Amygdala (tissue), 56 donors: ENCODE results near the gene EEF1G.
"Not testable (repeated sequence)": the region's sequence is repeated elsewhere in the genome, so short reads cannot be mapped to it uniquely, and the experiment has no call there.

Experiments
- DNase-seq, 56 donors: peaks; one replicate each; lab custom pipeline; 2025; lab: John Stamatoyannopoulos, UW

The EEF1G gene

DNA sequence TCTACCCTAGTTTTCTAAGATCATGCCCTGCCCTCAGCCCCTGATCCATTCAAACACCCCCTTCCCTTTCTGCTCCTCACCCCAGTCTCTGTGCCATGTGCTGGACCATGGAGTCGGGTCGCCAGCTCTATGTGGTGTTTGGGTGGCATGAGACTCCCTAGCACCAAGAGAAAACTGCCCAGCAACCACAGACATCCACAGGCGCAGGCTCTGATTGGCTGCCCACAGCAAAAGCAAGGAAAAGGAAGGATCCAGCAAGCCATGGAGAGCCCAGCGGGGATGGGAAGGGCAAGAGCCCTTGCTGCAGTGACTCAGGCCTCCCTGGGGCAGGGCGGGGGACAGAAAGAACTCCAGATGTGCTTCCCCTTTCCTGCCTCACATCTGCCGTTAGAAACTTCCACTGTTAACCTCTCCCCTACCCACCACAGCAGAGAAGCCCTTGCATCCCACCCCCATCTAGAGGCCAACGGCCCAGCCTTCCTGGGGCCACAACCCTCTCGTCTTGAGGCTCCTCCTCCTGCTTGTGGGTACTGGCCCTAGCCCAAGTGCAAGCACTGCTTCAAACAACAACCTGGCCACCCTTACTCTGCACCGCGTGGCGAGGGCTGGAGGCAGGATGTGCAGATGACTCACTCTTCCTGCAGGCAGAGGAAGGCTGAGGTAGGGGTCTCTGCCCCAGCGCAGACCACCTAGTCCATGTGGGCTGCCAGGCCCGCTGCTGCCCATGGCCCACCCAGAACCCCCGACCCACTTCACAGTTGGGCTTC is 17.4 kb downstream of the EEF1G start:
- DNase-seq: peak in 42 of 56 donors; percentile 13 to 82 (median 60)

DNA sequence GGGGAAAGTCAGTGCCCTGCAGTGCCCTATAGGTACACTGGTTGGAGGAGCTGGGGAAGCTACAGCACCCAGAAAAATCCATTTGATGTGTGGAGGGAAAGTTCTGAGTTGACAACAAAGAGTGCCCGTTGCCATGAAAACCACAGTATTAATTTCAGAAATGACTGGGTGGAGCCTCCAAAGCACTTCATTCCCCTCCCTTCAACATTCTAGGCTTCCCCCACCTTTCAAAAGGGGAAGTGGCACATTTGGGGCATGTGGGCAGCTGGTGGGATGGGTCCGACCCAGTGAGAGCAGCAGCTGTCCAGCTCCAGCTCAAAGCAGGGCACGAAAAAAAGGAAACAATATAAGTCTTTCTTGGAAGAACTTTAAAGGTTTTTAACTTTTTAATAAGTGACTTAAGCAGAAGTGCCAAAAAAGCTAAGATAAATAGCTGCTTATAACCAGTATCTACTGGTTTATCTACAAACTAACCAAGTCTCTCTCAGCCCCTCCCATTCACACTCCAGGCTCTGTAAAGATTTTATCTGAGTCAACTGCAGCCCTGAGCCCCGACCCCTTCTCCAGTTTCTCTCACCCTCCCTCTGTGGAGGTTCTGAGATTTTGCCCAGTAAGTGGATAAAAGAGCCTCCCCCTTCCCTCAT is 18.1 kb downstream of the EEF1G start:
- peak in 2 of 56 donors; percentile 10 to 28 for DNase-seq

DNA sequence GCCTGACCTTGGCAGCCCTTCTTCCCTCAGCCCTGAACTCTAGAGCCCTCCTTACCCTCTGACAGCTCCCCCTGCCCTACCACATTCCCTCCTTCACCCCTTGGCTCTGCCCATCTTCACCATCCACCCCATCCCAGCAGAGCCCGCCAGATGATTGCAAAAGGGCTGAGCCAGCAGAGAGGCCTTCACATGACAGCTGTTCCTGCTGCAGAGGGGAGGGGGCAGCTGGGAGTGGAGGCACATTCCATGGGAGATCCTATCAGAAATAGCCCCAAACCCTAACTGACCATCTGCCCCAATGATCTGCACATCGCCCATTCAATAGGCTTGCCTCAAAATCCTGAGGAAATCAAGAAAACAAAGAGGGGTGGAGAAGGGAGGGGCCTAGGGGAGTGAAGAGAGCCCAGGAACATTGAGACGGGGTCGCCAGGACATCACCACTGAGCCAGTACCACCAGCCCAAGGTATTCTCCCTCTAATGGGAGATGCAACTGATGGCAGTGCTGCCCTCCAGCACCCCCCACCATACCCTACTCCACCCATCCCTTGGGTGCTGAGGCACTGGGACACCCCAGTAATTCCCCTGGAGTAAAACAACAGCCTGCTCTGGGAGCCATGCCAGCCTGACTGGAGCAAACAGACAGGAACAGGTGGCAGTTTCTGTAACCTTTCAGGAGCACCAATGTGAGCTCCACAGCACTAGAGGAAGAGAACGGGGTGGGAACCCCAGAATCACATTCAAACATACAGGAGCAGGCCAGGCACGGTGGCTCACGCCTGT is 19.1 kb downstream of the EEF1G start:
- no peak for DNase-seq

DNA sequence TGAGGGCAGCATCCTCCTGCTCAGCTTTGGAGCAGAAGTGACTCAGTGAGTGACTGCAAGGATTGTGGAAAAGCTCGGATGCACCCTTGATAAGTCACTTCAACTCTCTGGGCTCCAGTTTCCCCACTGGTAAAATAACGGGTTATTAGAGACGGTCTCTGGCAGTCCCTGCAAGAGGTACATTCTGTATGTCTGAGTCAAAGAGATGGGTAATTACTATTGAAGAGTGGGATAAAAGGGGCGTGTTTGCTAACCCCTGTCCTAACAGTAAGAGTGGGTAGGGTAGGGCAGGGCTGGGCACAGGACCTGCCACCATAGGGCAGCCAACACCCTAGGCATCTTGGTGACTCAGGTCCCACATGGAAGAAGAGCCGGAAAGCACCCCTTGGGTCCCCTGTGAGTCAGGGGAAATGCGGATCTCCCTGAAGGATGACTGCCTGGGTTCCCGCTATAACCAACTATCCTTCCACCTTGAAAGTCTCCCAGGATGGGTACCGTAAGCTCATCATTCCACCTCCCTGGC is 19.8 kb downstream of the EEF1G start:
- DNase-seq: no peak

DNA sequence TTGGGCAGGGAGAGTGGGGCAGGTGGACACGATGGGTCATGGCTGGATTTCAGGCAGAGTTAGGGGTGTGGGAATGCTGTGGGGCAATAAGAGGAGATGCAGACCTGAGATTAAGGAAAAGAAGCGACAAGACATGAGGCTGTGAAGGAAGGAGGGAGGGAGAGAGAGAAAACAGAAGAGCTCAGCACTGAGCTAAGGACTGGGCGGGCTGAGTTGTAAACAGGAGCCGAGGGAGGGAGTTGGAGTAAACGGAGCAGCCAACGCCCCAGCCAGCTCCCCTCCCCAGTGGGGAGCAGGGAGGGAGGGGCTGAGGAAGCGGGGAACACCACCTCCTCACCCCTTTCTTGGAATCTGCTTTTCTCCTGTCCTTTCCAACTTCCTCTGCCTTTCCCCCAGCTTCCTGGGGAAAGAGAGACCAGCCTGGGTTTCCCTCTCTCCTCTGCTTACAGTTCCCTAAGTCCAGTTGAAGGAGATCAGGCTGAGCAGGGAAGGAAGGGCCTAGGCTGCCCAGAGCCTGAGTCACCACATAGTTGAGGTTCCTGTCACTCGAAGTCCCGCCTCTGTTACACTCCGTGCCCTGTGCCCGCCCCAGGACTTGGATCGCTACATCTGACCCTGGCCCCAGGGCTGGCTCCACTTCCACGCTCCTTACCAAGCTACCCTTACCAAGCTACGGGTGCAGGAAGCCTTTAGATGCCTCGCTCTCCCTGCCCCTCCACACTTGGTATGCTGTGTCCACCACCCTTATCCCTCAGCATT is 20.4 kb downstream of the EEF1G start:
- peak in 17 of 56 donors; percentile 21 to 63 (median 39) for DNase-seq

DNA sequence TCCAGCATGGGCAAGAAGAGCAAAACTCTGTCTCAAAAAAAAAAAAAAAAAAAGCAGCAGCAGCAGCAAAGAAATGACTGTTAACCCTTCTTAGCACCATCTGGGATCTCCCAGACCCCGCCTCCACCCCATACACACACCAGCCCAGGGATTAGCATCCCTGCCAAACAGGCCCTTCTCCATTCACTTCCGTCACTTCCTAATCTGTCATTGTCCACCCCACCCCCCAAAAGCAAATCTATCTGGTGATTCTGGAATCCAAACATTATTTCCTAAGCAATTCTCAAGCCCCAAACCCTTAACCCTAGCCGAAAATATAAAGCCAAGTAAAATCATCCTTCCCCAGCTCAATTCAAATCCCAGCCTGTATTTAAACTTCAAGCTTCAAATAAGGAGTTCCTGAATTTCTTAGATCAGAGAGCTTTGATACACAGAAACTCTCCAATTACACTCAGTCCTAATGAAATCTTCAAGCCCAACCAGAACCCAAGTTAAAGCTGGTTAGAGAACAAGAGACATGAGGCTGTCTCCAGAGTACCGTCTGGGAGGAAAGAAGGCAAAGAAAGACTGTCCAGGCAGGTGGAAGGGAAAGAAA is 21.1 kb downstream of the EEF1G start:
- no peak for DNase-seq

DNA sequence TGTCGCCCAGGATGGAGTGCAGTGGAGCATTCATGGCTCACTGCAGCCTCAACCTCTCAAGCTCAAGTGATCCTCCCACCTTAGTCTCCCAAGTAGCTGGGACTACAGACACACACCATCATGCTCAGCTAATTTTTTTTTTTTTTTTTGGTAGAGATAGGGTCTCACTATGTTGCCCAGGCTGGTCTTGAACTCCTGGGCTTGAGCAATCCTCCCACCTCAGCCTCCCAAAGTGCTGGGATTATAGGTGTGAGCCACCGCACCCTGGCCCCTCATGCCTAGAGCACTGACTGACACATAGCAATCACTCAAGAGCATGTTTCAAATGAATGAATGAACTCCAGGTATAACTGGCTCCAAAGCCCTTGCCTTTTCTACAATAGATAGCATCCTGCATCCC is 23.2 kb downstream of the EEF1G start:
- DNase-seq: not testable (repeated sequence)

DNA sequence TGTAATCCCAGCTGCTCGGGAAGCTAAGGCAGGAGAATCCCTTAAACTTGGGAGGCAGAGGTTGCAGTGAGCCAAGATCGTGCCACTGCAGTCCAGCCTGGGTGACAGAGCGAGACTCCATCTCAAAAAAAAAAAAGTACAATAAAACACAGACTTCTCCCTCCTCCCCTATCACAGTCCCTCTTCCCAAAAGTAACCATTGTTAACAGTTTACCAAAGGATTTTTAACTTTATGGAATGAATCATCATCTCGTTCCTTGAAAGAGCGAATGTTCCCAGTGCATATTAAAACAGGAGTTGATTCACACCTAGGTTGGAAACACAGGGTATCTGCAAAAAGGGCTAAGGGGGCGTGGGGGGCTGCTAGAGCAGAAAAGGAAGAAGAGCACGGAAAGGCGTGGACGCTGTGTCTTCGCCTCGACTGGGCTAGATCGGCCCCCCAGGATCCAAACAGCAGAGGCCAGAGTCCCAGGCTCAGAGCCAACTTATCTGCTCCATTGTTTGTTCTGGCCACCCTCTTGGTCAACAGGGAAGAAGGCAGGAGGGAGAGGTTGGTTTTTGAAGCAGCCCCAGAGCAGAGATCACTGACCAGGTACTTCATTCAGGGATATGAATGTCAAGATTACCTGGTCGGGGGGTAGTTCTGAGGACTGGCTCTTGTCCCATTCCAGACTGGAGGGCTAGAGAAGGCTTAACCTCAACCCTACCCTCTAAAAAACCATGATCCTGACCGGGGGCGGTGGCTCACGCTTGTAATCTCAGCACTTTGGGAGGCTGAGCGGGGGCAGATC is 25.0 kb downstream of the EEF1G start:
- no peak for DNase-seq

DNA sequence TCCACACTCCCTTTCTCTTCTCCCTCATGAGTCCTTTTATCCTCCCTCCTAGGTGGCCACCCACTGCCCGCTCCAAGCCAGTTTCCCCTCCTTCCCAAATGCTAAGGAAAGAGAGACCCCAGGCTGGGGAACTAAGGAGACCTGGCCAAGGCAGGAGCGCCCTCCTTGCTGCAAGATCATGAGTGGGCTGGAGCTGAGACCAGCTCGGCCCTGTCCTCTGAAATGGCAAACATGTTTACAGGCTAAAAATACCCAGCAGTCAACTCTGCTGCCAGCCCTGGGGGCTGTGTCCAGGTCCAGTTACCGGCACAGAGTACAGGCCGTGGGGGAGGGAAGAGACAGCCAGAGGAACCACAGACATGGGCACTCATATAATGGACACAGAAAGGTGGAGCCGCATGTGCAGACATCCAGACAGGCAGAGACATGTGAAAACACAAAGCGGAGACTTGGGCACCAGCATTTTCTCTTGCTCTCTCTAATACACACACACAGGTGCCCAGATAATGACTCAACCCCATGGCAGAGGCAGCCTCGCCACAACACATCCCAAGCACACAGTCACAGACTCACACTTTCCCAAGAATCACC is 25.9 kb downstream of the EEF1G start:
- no peak for DNase-seq

DNA sequence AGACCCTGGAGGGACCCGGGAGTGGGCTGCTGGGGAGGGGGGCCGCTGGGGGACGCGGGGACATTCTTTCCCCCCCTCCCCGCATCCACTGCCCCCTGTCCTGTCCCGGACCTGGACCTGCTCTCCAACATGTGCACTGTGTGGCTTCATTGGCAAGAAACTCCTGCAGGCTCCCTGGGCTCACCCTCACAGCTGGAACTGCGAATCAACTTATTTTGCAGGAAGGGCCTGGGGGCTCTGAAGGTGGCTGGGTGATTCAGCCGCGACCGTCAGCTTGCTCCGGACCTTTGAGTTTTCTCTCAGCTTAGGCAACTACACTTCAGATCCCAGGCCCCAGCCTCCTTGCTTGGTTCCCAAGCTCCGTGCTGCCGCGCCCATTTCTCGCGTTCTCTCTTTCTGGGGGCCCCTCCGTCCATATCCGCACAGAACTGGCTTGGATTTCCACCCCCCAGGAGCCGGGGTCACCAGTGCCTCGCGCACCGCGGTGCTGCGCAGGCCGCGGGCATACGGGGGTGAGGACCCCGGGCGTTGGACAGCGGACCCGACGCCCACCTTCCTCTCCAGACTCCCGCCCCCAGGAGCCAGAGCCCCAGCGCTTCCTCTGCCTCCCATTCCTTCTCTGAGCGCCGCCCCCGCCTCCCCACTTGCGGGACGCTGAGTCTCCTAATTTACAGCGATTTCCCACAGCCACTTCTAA is 26.6 kb downstream of the EEF1G start:
- peak in 1 of 56 donors; percentile 46 for DNase-seq

DNA sequence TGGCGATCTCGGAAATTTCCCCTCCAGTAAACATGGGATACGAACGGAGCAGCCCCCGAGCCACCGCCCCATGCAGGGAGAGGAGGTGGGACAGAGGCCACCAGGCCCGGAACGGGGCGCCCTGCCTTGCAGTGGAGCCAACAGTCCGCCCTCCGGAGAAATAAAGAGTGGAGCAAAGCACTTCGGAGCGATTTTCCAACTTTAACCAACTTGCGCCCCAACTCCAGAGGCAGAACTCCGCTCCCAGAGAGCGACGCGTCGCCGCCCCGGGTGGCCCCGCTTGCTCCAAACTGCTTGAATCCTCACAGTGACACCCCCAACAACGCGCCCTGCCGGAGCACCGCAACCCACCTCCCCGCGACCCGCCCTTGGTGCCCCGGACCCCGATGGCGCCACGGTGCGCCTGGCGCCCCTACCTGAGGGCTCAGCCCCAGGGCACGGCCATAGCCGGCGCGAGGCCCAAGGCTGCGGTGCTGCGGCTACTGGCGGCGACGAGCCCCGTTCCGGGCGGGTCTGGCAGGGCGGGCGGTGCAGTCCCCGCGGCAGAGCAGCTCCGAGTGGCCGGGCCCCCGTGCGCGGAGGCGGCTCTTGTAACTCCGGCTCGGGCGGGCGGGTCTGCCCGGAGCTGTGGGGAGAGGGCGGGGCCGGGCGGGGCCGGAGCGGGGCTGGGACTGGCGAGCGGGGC is 27.3 kb downstream of the EEF1G start, which contains the start of gene AHNAK:
TSS of gene AHNAK (minus strand) at position 563 of the 685 bp plus-strand sequence. CDS start 10,708 bp downstream, outside the sequence.
- peak in 12 of 56 donors; percentile 10 to 56 (median 42) for DNase-seq

DNA sequence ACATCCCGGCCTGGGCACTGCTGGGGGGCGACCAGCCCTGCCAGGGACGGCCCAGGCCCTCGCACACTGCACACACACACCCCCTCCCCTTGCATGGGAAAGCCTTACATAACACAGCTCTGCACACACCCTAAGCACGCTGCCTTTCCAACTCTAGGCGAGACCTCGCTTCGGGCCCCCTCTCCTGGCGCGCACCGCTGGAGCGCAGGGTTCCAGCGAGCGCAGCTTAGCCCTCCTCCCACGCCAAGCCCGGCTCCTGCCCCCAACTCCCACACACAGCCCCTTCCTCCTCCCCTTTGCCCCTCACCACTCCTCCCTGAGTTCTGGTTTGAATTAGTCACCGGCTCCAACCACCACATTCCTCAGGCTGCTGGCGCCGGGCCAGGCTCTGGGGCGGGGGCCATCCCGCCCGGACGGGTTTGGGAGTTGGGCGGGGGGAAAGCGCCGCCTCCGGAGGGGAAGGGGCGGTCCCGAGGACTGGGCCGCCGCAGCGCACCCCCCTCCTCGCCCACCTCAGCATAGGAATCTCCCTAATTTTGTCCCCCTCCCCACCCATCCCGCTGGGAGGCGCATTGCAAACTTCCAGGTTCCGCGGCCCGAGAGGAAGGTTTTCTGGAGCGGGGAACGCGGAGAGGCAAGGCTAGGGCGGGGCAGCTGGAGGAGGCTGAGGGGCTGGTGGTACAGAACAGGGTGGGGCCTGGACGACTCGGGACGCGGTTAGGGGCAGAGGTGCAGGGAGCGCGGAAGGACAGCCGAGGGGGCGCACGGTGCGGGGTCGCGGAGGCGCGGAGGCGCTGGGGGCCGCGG is 28.1 kb downstream of the EEF1G start:
- DNase-seq: peak in 24 of 56 donors; percentile 11 to 73 (median 46)

DNA sequence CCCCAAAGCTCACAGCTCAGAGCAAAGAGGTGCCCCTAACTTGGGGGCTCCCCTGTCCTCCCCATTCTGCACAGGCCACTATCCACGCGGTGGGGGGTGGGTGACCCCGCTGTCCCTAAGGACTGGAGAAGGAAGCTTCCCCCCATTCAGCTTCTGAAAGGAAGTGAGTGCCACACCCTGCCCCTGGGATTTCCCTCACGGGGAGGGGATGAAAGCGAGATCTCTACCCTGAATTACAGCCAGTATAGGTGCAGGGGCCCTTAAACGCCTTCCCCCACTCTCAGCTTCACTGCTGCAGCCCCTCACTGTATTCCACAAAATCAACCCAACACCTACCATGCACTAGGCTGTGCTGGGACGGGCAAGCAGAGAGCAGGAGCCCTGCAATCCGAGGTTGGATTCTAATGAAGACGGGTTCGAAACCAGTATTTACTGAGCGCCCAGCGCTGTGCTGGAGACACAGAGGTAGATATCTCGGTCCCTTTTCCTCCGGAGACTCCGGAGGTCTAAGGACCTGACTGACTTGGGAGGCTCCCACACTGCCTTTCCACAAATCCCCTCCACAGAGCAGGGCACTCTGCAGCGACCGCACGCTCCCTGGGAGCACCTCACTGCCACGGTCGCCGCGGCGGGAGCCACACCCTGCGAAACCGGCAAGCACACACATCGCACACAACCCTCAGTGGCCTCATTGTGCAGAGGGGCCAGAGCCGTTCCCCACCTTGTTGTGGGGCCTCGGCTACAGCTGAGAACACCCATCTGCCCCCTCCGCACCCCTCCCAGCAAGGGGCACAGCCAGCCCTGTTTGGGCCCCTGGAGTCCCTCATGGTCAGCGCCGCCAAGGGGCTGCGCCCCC is 28.9 kb downstream of the EEF1G start:
- no peak for DNase-seq

DNA sequence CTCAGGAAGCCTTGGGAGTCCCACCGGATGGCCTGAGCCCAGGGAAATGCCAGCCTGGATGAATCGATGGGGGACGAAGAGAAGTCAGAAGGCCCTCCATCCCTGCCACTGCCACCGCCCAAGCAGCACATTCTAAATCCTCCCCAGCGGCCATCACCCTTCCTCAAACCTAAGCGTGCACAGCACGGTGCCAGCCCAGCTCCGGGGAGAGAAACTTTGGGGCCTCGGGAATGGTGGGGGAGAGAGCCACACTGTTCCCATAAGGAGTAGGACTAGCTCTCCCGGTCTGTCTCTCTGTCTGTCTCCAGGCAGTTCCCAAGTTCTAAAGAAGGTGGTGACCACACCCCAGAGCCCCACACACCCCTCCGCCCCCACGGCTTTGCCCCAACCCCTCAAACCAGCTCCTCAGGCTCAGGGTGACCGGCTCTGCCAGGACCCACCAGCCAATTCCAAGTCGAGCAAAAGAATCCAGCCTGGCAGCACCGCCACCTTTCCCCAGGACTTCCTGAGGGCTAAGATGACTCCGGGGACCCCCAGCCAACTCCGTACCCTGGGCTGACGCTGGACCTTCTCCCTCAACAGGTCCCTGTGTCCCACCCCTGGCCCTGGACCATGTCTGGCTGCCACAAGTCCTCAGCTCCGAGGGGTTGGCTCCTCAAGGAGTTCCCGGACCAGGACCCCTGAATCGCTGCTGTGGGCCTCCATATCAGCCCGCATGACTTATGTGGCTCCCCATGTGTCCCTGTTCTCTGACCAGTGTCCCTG is 29.8 kb downstream of the EEF1G start:
- DNase-seq: peak in 1 of 56 donors; percentile 16
